DOHH2 (cell line): ENCODE data around the gene FAF2.
"Not testable (repeated sequence)": the region's sequence is repeated elsewhere in the genome, so short reads cannot be mapped to it uniquely, and the experiment has no call there.

ENCODE experiments used
- H3F3A ChIP-seq: fragments of 200-600 bp; sonication (generic), shearing (Covaris generic); 2 replicates; pipeline ENCODE4 v1.6.0; 2016; ENCODE audit warnings: antibody characterized with exemption, mild to moderate bottlenecking; ENCODE audit not compliant: control insufficient read depth, insufficient read depth
- H3K27ac ChIP-seq: fragments of 200-600 bp; sonication (generic); 2 replicates; pipeline ENCODE4 v1.5.1; 2014; ENCODE audit warnings: low read depth, mild to moderate bottlenecking, low read length, moderate library complexity
- H3K27me3 ChIP-seq: fragments of 200-600 bp; sonication (generic); 2 replicates; pipeline ENCODE4 v1.6.1; 2014; ENCODE audit warnings: mild to moderate bottlenecking, low read length, mixed read lengths; ENCODE audit not compliant: control insufficient read depth
- H3K36me3 ChIP-seq: fragments of 200-600 bp; sonication (generic); 2 replicates; pipeline ENCODE4 v1.6.1; 2014; ENCODE audit warnings: mild to moderate bottlenecking, low read length, moderate library complexity, mixed read lengths; ENCODE audit not compliant: control insufficient read depth
- H3K4me1 ChIP-seq: fragments of 200-600 bp; sonication (generic); 2 replicates; pipeline ENCODE4 v1.6.1; 2014; ENCODE audit warnings: mild to moderate bottlenecking, low read length, mixed read lengths; ENCODE audit not compliant: control insufficient read depth
- H3K4me2 ChIP-seq: fragments of 200-600 bp; sonication (generic); 2 replicates; pipeline ENCODE4 v1.6.0; 2014; ENCODE audit warnings: mild to moderate bottlenecking, low read length, moderate library complexity
- H3K4me3 ChIP-seq: fragments of 200-600 bp; sonication (generic); 2 replicates; pipeline ENCODE4 v1.5.1; 2014; ENCODE audit warnings: mild to moderate bottlenecking, low read length, mixed read lengths
- H3K79me2 ChIP-seq: fragments of 200-600 bp; sonication (generic); 2 replicates; pipeline ENCODE4 v1.6.1; 2014; ENCODE audit warnings: mild to moderate bottlenecking, low read length, mixed read lengths; ENCODE audit not compliant: control insufficient read depth
- H3K9me2 ChIP-seq: fragments of 200-600 bp; sonication (generic); replicated peaks from 2 replicates; pipeline ENCODE4 v1.6.1; 2014; ENCODE audit warnings: mild to moderate bottlenecking, low read length, mixed read lengths; ENCODE audit not compliant: control insufficient read depth
- H3K9me3 ChIP-seq: fragments of 200-600 bp; sonication (generic); 2 replicates; pipeline ENCODE4 v1.6.1; 2014; ENCODE audit warnings: antibody characterized with exemption, low read length, mixed read lengths; ENCODE audit not compliant: control insufficient read depth, insufficient read depth
- H4K20me1 ChIP-seq: fragments of 200-600 bp; sonication (generic); 2 replicates; pipeline ENCODE4 v1.6.0; 2014; ENCODE audit warnings: low read depth, mild to moderate bottlenecking, antibody characterized with exemption, low read length, moderate library complexity; ENCODE audit not compliant: control insufficient read depth, insufficient read depth
- EZH2phosphoT487 ChIP-seq: fragments of 200-600 bp; sonication (generic); IDR thresholded peaks from 2 replicates; pipeline ENCODE4 v1.6.1; 2017; ENCODE audit warnings: borderline replicate concordance, mild to moderate bottlenecking, antibody characterized with exemption, low read length, moderate library complexity, mixed read lengths
- TF ChIP-seq, protein P1 (sequence below): fragments of 200-600 bp; sonication (generic); IDR thresholded peaks from one replicate; pipeline ENCODE4 v1.5.1; 2014; ENCODE audit warnings: antibody characterized with exemption, mild to moderate bottlenecking, low read depth, low read length; ENCODE audit not compliant: poor library complexity, severe bottlenecking

The FAF2 gene

DNA sequence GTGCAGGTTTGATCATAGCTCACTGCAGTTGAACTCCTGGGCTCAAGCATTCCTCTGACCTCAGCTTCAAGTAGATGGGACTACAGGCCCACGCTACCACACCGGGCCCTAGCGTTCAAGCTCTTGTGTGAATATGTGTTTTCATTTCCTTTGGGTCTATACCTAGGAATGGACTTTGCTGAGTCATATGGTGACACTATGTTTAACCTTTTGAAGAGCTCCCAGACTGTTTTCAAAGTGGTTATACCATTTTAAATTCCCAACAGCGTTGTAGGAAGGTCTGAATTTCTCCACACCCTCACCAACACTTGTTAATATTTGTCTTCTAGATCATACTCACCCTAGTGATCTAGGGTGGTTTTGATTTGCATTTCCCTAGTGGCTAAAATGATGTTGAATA lies 33.5 kb downstream of the FAF2 start:
- Histone ChIP-seq H3K27ac (no peak overlapping the region), H3F3A (peaks cover 3% of the 10 kb centered on the region; the same call in 1 of the 2 replicates), H3K4me2 (no peak overlapping the region), H3K36me3 (peaks cover 59% of the 10 kb centered on the region), H3K9me2 (no peaks in the 10 kb centered on the region), H3K4me1 (no peaks in the 10 kb centered on the region), H3K27me3 (no peaks in the 10 kb centered on the region), H4K20me1 (no peaks in the 10 kb centered on the region), H3K79me2 (peaks cover 18% of the 10 kb centered on the region), H3K9me3 (no peaks in the 10 kb centered on the region), H3K4me3 (no peak overlapping the region)
- TF ChIP-seq, protein P1, sequence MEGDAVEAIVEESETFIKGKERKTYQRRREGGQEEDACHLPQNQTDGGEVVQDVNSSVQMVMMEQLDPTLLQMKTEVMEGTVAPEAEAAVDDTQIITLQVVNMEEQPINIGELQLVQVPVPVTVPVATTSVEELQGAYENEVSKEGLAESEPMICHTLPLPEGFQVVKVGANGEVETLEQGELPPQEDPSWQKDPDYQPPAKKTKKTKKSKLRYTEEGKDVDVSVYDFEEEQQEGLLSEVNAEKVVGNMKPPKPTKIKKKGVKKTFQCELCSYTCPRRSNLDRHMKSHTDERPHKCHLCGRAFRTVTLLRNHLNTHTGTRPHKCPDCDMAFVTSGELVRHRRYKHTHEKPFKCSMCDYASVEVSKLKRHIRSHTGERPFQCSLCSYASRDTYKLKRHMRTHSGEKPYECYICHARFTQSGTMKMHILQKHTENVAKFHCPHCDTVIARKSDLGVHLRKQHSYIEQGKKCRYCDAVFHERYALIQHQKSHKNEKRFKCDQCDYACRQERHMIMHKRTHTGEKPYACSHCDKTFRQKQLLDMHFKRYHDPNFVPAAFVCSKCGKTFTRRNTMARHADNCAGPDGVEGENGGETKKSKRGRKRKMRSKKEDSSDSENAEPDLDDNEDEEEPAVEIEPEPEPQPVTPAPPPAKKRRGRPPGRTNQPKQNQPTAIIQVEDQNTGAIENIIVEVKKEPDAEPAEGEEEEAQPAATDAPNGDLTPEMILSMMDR, result no peak
- no peak for TF ChIP-seq EZH2phosphoT487

DNA sequence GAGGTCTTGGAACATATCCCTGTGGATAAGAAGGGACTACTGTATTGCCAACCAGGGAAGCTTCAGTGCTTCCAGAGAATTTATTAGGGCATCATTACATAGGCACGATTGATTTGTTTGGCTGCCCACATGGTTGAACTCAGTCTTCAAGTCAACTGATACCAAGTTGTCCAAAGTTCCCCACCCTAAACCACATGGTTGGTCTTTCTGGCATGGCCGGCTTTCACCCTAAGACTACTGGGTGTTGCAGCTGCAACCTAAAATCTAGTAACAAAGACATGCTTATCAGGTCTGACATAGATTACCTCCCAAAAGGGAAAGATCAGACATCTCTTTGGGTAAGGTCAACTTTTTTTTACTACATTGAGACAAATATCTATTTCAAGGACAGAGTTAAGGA lies 37.0 kb downstream of the FAF2 start:
- no peaks in the 10 kb centered on the region for H4K20me1 ChIP-seq
- peaks cover 5% of the 10 kb centered on the region; the same call in 1 of the 2 replicates for H3K79me2 ChIP-seq
- H3F3A ChIP-seq, result peaks cover 3% of the 10 kb centered on the region; the same call in 1 of the 2 replicates
- TF ChIP-seq, protein P1, result no peak
- TF ChIP-seq EZH2phosphoT487, result no peak
- H3K4me3 ChIP-seq, result no peak overlapping the region
- H3K9me3 ChIP-seq, result no peaks in the 10 kb centered on the region
- H3K36me3 ChIP-seq, result peaks cover 62% of the 10 kb centered on the region
- H3K4me2 ChIP-seq, result no peak overlapping the region
- no peak overlapping the region for H3K27ac ChIP-seq
- no peaks in the 10 kb centered on the region for H3K9me2 ChIP-seq
- H3K4me1 ChIP-seq, result no peaks in the 10 kb centered on the region
- no peaks in the 10 kb centered on the region for H3K27me3 ChIP-seq

DNA sequence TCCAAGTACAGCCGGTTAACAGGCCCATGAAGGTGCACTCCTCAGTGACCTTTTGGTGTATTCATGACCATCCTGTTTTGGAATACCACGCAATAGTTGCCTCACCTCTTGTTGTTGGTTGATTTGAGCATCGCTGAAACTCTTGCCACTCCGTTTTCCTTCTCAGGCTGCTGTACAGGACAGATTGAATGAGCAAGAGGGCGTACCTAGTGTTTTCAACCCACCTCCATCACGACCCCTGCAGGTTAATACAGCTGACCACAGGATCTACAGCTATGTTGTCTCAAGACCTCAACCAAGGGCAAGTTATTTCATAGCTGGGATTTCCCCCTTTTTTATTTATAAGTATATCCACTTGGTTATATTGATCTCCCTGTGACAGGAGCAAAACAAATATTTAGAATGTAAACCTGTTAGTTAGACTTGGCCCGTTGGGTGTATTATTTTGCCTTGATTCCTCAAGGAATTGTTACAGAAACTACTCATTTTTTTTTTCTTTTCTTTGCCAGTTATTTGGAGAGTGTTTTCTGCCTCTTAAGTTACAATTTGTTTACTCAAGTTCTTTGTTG lies 38.1 kb downstream of the FAF2 start:
- no peaks in the 10 kb centered on the region for H4K20me1 ChIP-seq

DNA sequence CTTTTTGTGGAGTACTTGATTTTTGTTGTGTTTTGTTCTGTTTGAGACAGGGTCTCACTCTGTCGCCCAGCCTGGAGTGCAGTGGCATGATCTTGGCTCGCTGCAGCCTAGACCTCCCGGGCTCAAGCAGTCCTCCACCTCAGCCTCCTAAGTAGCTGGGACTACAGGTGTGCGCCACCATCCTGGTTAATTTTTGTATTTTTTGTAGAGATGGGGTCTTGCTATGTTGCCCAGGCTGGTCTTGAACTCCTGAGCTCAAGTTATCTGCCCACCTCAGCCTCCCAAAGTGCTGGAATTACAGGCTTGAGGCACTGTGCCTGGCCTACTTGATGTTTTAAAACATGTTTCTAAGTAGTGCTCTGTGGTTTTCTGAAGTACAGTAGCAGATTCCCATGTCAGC lies 39.0 kb downstream of the FAF2 start:
- H3K4me3 ChIP-seq, H3F3A ChIP-seq, H3K27ac ChIP-seq, H3K27me3 ChIP-seq, H3K79me2 ChIP-seq, H3K9me3 ChIP-seq, H3K4me2 ChIP-seq, H3K9me2 ChIP-seq, H3K4me1 ChIP-seq, H4K20me1 ChIP-seq: not testable (repeated sequence)
- H3K36me3 ChIP-seq, result peaks cover 71% of the 10 kb centered on the region

More for the DNA sequence above, 38.1 kb downstream of the FAF2 start:
- peaks cover 69% of the 10 kb centered on the region for H3K36me3 ChIP-seq
- H3K79me2 ChIP-seq, result peaks cover 5% of the 10 kb centered on the region; the same call in 1 of the 2 replicates
- H3K9me2 ChIP-seq, result no peaks in the 10 kb centered on the region
- no peak overlapping the region for H3K4me3 ChIP-seq
- no peaks in the 10 kb centered on the region for H3K4me1 ChIP-seq
- no peaks in the 10 kb centered on the region for H3K9me3 ChIP-seq
- H3K4me2 ChIP-seq, result no peak overlapping the region
- no peaks in the 10 kb centered on the region for H3K27me3 ChIP-seq
- no peak for TF ChIP-seq EZH2phosphoT487
- TF ChIP-seq, protein P1, result no peak
- H3K27ac ChIP-seq, result no peak overlapping the region
- peaks cover 3% of the 10 kb centered on the region; the same call in 1 of the 2 replicates for H3F3A ChIP-seq
